Loucy (cell line): ENCODE data around the gene TMEM232.
A peak's percentile ranks its signal among the peaks of the same experiment; 100 is the strongest.

Source experiments
- EZH2phosphoT487 ChIP-seq: fragments of 200-600 bp; IDR thresholded peaks from 2 replicates; pipeline ENCODE4 v1.6.1; 2018; ENCODE audit warnings: antibody characterized with exemption, mild to moderate bottlenecking, moderate library complexity, borderline replicate concordance
- TF ChIP-seq, protein P1 (sequence below): fragments of 200-600 bp; sonication (generic); conservative IDR thresholded peaks from 2 replicates; pipeline ENCODE4 v1.5.1; 2014; ENCODE audit warnings: mild to moderate bottlenecking, antibody characterized with exemption, low read length

DNA sequence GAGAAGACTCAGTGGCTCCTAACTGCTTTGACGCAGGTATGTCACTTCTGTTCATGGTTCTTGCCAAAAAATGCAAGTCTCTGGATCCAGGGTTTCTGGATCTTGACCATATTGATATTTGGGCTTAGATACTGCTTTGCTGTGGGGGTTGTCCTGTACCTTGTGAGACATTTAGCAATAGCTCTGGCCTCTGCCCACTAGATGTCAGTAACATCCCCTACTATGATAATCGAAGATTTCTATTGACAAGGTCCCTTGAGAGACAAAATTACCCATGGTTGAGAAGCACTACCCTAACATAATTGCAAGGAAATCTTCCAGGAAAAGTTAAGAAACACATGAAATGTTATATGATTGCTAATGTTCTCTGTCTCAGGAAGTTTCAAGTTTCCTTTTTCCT is 285.4 kb downstream of the TMEM232 start:
- TF ChIP-seq, protein P1, sequence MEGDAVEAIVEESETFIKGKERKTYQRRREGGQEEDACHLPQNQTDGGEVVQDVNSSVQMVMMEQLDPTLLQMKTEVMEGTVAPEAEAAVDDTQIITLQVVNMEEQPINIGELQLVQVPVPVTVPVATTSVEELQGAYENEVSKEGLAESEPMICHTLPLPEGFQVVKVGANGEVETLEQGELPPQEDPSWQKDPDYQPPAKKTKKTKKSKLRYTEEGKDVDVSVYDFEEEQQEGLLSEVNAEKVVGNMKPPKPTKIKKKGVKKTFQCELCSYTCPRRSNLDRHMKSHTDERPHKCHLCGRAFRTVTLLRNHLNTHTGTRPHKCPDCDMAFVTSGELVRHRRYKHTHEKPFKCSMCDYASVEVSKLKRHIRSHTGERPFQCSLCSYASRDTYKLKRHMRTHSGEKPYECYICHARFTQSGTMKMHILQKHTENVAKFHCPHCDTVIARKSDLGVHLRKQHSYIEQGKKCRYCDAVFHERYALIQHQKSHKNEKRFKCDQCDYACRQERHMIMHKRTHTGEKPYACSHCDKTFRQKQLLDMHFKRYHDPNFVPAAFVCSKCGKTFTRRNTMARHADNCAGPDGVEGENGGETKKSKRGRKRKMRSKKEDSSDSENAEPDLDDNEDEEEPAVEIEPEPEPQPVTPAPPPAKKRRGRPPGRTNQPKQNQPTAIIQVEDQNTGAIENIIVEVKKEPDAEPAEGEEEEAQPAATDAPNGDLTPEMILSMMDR = peak; percentile 55
- TF ChIP-seq EZH2phosphoT487 = no peak
